ENCODE data around the gene PNO1. TPM values are rescaled to one million over a fixed set of nuclear protein-coding genes. Genes with fewer than 3 reads are reported as not detected.
"Not testable (repeated sequence)": the region's sequence is repeated elsewhere in the genome, so short reads cannot be mapped to it uniquely, and the experiment has no call there.

Gene PNO1
- total RNA-seq, 1 donor from 2014 or later, result 15.0 TPM

DNA sequence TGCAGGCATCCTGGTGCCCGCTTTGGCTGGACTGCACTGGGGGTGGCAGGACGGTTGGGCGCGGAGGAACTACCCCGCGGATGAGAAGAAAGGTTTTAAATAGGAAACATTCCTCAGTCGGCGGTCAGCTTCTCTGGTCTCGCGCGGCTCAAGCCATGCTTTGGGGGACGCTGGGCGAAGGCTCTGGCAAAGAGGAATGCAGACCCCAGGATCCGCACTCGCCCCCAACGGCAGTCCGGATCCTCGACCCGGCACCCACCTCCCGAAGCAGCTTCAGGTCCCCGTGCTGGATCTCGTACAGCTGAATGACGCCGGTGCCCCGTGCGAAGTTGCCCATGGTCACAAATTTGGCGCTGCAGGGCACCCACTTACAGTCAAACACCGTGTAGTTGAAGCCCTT lies 686 bp upstream of the PNO1 start:
- no peak for DNase-seq

DNA sequence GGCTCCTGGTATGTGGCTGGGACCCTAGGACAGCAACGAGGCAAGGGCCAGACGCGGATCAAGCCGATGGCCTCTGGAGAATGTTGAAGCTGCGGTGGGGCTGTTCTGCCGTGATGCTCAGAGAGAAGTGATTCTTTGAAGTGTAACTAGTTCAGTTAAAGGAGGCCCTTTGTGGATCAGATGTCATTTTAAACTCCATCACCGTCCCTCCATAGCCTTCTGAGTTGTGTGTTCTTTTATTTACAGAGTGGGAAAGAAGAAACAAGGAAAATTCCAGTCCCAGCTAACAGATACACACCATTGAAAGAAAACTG lies 403 bp downstream of the PNO1 start:
- no peak for DNase-seq

DNA sequence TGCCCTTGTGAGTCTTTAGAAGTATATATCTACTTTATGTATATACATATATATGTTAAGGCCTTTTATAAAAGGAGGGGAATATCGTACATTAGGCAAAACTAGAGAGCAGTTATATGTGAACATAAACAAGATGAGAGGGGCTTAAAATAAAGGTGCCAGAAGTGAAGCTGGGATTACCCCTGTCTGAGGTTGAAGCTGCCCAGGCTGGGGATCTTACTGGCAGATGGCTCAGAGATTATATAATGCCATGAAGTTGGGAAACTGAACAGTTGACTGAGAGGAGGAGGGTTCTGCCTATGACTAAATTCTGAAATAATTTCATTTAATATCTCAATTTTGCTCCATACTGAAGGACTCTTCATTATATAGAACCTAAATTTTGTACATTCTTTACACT lies 6.0 kb downstream of the PNO1 start:
- DNase-seq, result no peak

GRCh38 chr2:68167186-68167585 lies 9.5 kb downstream of the PNO1 start:
- DNase-seq, result no peak

DNA sequence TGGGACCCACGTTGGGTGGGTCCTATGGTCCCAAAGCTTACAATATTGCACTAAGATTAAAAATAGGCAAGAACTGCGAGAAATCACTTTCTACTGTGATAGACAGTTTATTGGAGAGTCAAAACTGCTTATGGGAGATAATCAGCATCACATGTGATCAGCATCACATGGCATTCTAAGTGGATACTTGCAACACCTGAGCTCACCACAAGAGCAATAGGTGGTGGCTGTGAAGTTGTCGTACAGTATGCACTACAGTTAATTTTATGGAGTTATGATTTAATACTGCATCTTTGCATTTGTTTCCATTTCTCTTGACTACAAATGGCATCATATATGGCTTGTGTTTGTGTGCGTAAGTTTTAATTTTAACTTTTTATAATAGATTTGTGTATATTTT lies 11.6 kb downstream of the PNO1 start:
- no peak for DNase-seq

DNA sequence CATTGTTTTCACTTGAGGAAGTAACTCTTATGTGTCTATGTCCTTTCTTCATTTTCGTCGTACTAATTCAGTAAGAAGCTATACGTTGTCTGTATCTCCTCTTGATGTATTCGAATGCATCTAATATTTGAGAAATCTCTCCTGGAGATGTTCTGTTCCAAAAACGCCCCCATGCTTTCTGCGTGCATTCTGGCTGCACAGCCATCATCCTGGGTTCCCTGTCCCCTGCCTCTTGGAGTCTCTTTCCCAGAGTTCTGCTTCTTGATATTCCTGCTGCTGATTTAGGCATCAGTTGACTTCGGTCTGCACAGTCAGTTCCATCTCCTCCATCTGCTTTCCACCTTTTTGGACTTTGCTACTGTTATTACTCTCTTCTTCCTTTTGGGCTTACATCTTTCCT lies 13.5 kb downstream of the PNO1 start:
- DNase-seq, result no peak

GRCh38 chr2:68171684-68172083 lies 14.0 kb downstream of the PNO1 start:
- DNase-seq, result no peak

- no peak for DNase-seq
Observed at GRCh38 chr2:68172521-68172920, 14.8 kb downstream of the PNO1 start.

GRCh38 chr2:68172990-68173700 lies 15.5 kb downstream of the PNO1 start:
- no peak for DNase-seq

DNA sequence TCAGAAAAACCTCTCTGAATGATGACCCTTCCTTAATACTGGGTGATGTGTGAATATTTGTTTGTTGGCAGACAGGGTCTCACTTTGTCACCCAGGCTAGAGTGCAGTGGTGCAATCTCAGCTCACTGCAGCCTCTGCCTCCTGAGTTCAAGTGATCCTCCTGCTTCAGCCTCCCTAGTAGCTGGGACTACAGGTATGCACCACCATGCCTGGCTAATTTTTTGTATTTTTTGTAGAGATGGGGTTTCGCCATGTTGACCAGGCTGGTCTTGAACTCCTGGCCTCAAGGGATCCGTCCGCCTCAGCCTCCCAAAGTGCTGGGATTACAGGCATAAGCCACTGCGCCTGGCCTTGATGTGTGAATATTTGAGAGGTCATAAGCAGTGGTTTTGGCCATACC lies 17.5 kb downstream of the PNO1 start:
- DNase-seq, result not testable (repeated sequence)

DNA sequence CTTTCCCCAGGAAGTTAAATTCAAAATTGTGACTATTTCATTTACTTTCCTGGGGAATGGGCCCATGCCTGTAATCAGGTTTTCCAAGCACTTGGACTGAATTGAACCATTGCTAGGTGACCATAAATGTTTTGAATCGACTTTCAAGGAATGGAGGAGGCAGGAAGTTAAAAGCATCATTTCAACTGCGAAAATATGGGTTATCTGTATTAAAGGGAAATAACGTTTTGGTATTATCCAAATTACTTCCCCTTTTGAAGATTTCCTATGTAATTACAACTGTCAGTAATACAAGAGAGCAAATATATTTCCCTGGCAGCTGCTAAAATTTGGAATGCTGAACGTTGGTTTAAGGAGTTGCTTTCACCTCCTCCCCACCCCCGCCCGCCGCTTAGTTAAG lies 19.0 kb downstream of the PNO1 start:
- no peak for DNase-seq

DNA sequence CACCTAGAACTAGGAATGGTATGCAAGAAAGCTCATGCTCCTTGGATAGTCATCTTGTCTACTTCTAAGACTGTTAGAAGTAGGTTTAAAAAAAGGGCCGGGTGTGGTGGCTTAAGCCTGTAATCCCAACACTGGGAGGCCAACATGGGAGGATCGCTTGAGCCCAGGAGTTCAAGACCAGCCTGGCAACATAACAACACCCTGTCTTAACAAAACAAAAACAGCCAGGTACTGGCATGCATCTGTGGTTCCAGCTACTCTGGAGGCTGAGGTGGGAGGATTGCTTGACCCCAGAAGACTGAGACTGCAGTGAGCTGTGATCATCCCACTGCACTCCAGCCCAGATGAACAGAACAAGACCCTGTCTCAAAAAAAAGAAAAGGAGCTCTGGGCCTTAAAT lies 19.9 kb downstream of the PNO1 start:
- no peak for DNase-seq

- no peak for DNase-seq
Observed at GRCh38 chr2:68178432-68178831, 20.7 kb downstream of the PNO1 start.

GRCh38 chr2:68178954-68179627 lies 21.4 kb downstream of the PNO1 start:
- no peak for DNase-seq

DNA sequence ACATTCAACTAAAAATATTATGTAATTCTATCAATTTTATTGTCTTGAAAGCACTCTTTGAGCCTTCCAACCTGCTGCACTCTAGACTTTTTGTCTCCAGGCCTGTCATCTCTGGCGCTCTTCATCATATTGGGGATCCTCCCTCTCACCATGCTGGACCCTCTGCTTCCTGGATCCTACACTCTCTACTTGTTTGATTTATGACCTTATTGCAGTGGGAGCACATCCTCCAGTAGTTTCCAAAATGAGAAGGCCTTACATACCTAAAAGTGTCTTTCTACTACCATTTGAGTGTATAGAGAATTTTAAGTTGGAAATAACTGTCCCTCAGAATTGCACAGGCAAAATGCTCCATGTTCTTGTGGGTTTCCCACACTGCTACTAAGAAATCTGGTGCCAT lies 25.2 kb downstream of the PNO1 start:
- no peak for DNase-seq

- DNase-seq, result no peak
Observed at GRCh38 chr2:68185541-68186164, 28.0 kb downstream of the PNO1 start.

GRCh38 chr2:68187329-68187728 lies 29.6 kb downstream of the PNO1 start:
- DNase-seq, result no peak

GRCh38 chr2:68188831-68189230 lies 31.1 kb downstream of the PNO1 start:
- DNase-seq, result no peak

GRCh38 chr2:68189991-68190784 lies 32.5 kb downstream of the PNO1 start:
- DNase-seq, result no peak

- no peak for DNase-seq
Observed at GRCh38 chr2:68190991-68191731, 33.5 kb downstream of the PNO1 start.

DNA sequence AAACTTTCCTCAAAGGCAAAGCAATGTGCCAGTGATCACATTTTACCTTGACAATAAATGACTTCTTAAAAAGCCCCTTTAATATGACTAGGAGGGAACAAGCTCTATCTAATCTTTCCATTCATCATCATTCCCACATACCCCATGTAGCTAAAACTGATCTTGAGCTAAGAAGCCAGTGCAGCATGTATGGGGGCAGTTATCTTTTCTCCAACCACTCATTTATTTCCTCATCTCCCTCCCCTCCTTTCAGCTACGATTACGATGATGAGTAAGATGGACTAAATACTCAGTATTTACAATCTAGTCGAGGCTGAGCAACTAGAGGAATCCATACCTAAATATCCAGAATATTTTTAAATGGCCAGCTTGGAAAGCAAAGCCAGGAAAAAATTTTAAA lies 35.5 kb downstream of the PNO1 start:
- no peak for DNase-seq

- no peak for DNase-seq
Observed at GRCh38 chr2:68193787-68194372, 36.2 kb downstream of the PNO1 start.

All from occipital lobe (tissue), 2 donors.